SK-N-SH (cell line): ENCODE data around the gene THTPA. TPM values are rescaled to one million over a fixed set of nuclear protein-coding genes. Genes with fewer than 3 reads are reported as not detected.

Experiments used
- CTCF ChIA-PET: fragments of 300-600, 350-600 bp; formaldehyde crosslinking; extraction: SDS; loops from one replicate; lab custom pipeline; 2021; lab: Yijun Ruan, JAX
- POLR2A ChIA-PET: fragments of 350-600 bp; sonication (Branson Sonifier 250); formaldehyde crosslinking; extraction: SDS; loops from one replicate; lab custom pipeline; 2020; ENCODE audit warnings: antibody characterized with exemption, inconsistent platforms; lab: Yijun Ruan, JAX
- DNase-seq: peaks from one replicate; pipeline ENCODE4 v3.0.0; 2012
- H2AFZ ChIP-seq: fragments of 200-600 bp; sonication (generic); 2 replicates; pipeline ENCODE4 v1.8.1; 2016; ENCODE audit warnings: antibody characterized with exemption, mild to moderate bottlenecking, low read depth
- H3F3A ChIP-seq: fragments of 200-600 bp; sonication (generic); replicated peaks from 2 replicates; pipeline ENCODE3; 2016; ENCODE audit warnings: antibody characterized with exemption, mild to moderate bottlenecking; ENCODE audit not compliant: insufficient read depth
- H3K27ac ChIP-seq, 2 experiments: fragments of 200-500 bp in 1 of 2; fragments of 200-600 bp in 1 of 2; sonication (Bioruptor generic) in 1 of 2; sonication (generic), shearing (Covaris generic) in 1 of 2; 2 replicates each; pipeline versions ENCODE4 v1.5.1 to v1.6.1; 2014 to 2016; ENCODE audit warnings: low read depth in 2 of 2, inconsistent platforms in 1 of 2, low read length in 1 of 2, mild to moderate bottlenecking in 1 of 2, mixed read lengths in 1 of 2
- H3K27me3 ChIP-seq: fragments of 200-600 bp; sonication (generic), shearing (Covaris generic); 2 replicates; pipeline ENCODE4 v1.6.1; 2016; ENCODE audit warnings: mixed run types; ENCODE audit not compliant: insufficient read depth
- H3K36me3 ChIP-seq, 2 experiments: fragments of 200-500 bp in 1 of 2; fragments of 200-600 bp in 1 of 2; sonication (Bioruptor generic) in 1 of 2; sonication (generic) in 1 of 2; replicated peaks in 1 of 2; 2 replicates each; pipeline versions ENCODE3 to v1.5.1; 2014 to 2016; ENCODE audit warnings: low read length in 1 of 2, mild to moderate bottlenecking in 1 of 2; ENCODE audit not compliant: insufficient read depth in 2 of 2, control insufficient read depth in 1 of 2
- H3K4me1 ChIP-seq, 2 experiments: fragments of 200-500 bp in 1 of 2; fragments of 200-600 bp in 1 of 2; sonication (Bioruptor generic) in 1 of 2; sonication (generic), shearing (Covaris generic) in 1 of 2; 2 replicates each; pipeline versions ENCODE4 v1.5.1 to v1.6.1; 2014 to 2016; ENCODE audit warnings: low read depth in 1 of 2, low read length in 1 of 2, mixed run types in 1 of 2; ENCODE audit not compliant: insufficient read depth in 2 of 2, control insufficient read depth in 1 of 2
- H3K4me2 ChIP-seq: fragments of 200-600 bp; sonication (generic), shearing (Covaris generic); 2 replicates; pipeline ENCODE4 v1.6.1; 2017; ENCODE audit warnings: mixed run types
- H3K4me3 ChIP-seq, 2 experiments: fragments of 200-500 bp in 1 of 2; fragments of 200-600 bp in 1 of 2; sonication (Bioruptor generic) in 1 of 2; sonication (generic), shearing (Covaris generic) in 1 of 2; 2 replicates each; pipeline versions ENCODE4 v1.5.1 to v1.8.1; 2014 to 2016; ENCODE audit warnings: low read depth in 2 of 2, inconsistent platforms in 1 of 2, low read length in 1 of 2, mild to moderate bottlenecking in 1 of 2, mixed read lengths in 1 of 2, moderate library complexity in 1 of 2
- H3K79me2 ChIP-seq: fragments of 200-600 bp; sonication (generic); 2 replicates; pipeline ENCODE4 v1.8.1; 2017; ENCODE audit warnings: mild to moderate bottlenecking; ENCODE audit not compliant: insufficient read depth
- H3K9ac ChIP-seq: fragments of 200-600 bp; sonication (generic); 2 replicates; pipeline ENCODE4 v1.6.1; 2017; ENCODE audit warnings: mixed run types
- H3K9me2 ChIP-seq: fragments of 200-600 bp; sonication (generic); 2 replicates; pipeline ENCODE4 v1.6.1; 2017; ENCODE audit warnings: mixed run types
- H3K9me3 ChIP-seq: fragments of 200-600 bp; sonication (generic); 2 replicates; pipeline ENCODE4 v1.6.1; 2017; ENCODE audit warnings: mixed run types, mild to moderate bottlenecking, moderate library complexity
- H4K20me1 ChIP-seq: fragments of 200-600 bp; sonication (generic); 2 replicates; pipeline ENCODE4 v1.6.1; 2017; ENCODE audit warnings: mild to moderate bottlenecking, mixed run types; ENCODE audit not compliant: insufficient read depth
- CTCF ChIP-seq: fragments of 200-600 bp; sonication (generic); IDR thresholded peaks from 2 replicates; pipeline ENCODE4 v1.6.1; 2017; ENCODE audit warnings: antibody characterized with exemption, mild to moderate bottlenecking, moderate library complexity
- EZH2phosphoT487 ChIP-seq: fragments of 200-600 bp; sonication (generic); IDR thresholded peaks from 2 replicates; pipeline ENCODE4 v1.6.1; 2017; ENCODE audit warnings: low read depth, mixed run types, mild to moderate bottlenecking, antibody characterized with exemption, moderate library complexity, borderline replicate concordance
- FOXM1 ChIP-seq: IDR thresholded peaks from 2 replicates; pipeline ENCODE4 v1.4.0; 2012; ENCODE audit warnings: low read depth, mild to moderate bottlenecking
- GABPA ChIP-seq: IDR thresholded peaks from 2 replicates; pipeline ENCODE4 v1.4.0; 2012; ENCODE audit warnings: low read depth, mild to moderate bottlenecking
- JUND ChIP-seq: IDR thresholded peaks from 2 replicates; pipeline ENCODE4 v1.4.0; 2012
- MAX ChIP-seq: IDR thresholded peaks from 2 replicates; pipeline ENCODE4 v1.4.0; 2012; ENCODE audit warnings: low read depth
- MEF2A ChIP-seq: IDR thresholded peaks from 2 replicates; pipeline ENCODE4 v1.4.0; 2012; ENCODE audit warnings: low read depth, borderline replicate concordance
- MXI1 ChIP-seq: IDR thresholded peaks from 2 replicates; pipeline ENCODE4 v1.6.1; 2012; ENCODE audit warnings: mild to moderate bottlenecking, low read depth, low read length, improper control_type of control experiment
- NRF1 ChIP-seq: IDR thresholded peaks from 2 replicates; pipeline ENCODE4 v1.6.1; 2012; ENCODE audit warnings: low read depth, mild to moderate bottlenecking, low read length
- PBX3 ChIP-seq: IDR thresholded peaks from 2 replicates; pipeline ENCODE4; 2012
- POLR2AphosphoS5 ChIP-seq: IDR thresholded peaks from 2 replicates; pipeline ENCODE4 v1.6.1; 2012; ENCODE audit warnings: low read depth, low read length
- RAD21 ChIP-seq: IDR thresholded peaks from 2 replicates; pipeline ENCODE4 v1.6.1; 2012; ENCODE audit warnings: mild to moderate bottlenecking, low read length
- RCOR1 ChIP-seq: fragments of 150-350 bp; IDR thresholded peaks from 2 replicates; pipeline ENCODE4 v1.6.1; 2017; ENCODE audit warnings: antibody characterized with exemption, low read length
- REST ChIP-seq: IDR thresholded peaks from 2 replicates; pipeline ENCODE4 v1.6.1; 2012; ENCODE audit warnings: mild to moderate bottlenecking, low read depth, low read length, moderate library complexity
- SIN3A ChIP-seq: IDR thresholded peaks from 2 replicates; pipeline ENCODE4 v1.6.1; 2012; ENCODE audit warnings: low read depth, mild to moderate bottlenecking, low read length, moderate library complexity, borderline replicate concordance
- SMC3 ChIP-seq: IDR thresholded peaks from 2 replicates; pipeline ENCODE4 v1.6.1; 2012; ENCODE audit warnings: low read depth, low read length, improper control_type of control experiment
- TAF1 ChIP-seq: IDR thresholded peaks from 2 replicates; pipeline ENCODE4 v1.6.1; 2012; ENCODE audit warnings: low read depth, mild to moderate bottlenecking, low read length, moderate library complexity, borderline replicate concordance
- USF1 ChIP-seq: IDR thresholded peaks from 2 replicates; pipeline ENCODE4 v1.4.0; 2012; ENCODE audit warnings: low read depth, borderline replicate concordance
- USF2 ChIP-seq: fragments of 150-350 bp; IDR thresholded peaks from 2 replicates; pipeline ENCODE4 v1.6.1; 2017; ENCODE audit warnings: antibody characterized with exemption, low read length, low read depth, borderline replicate concordance
- YY1 ChIP-seq: IDR thresholded peaks from 2 replicates; pipeline ENCODE4 v1.4.0; 2012; ENCODE audit warnings: low read depth, mild to moderate bottlenecking
- WGBS: methylation state at CpG from one replicate; pipeline ENCODE4 v1.1.6; 2017; ENCODE audit warnings: low lambda C conversion rate; 5-methylcytosine and 5-hydroxymethylcytosine counted together
- polyA plus RNA-seq, 3 experiments: library from polyadenylated mRNA; depleted of rRNA; stranded (reverse); fragments of >200 nt; gene quantifications; 2 replicates each; pipeline ENCODE4 v1.2.3, GENCODE V29; 2012

Gene THTPA
- polyA plus RNA-seq, 1 of the 3 experiments (the other 2 are of a cell fraction) = 16.3 TPM

GRCh38 chr14:23559010-23559925, 3.2 kb downstream of the THTPA start:
- H3K4me2 ChIP-seq = no peak overlapping the region
- H3K27ac ChIP-seq = no peak overlapping the region; a peak in 1 of 4 replicates
- H3K9me2 ChIP-seq = no peaks in the 10 kb centered on the region
- peaks cover 5 to 13% of the 10 kb centered on the region in 2 experiments; a peak in 1 of 4 replicates for H3K4me1 ChIP-seq
- peaks cover 17 to 47% of the 10 kb centered on the region in 2 experiments for H3K36me3 ChIP-seq
- CTCF ChIA-PET = interaction anchor here (0.5 to 19.5 kb wide), 37 partner anchors 8 to 439 kb away, joined by 3 to 785 read pairs (median 5); partner anchors contain the start of genes AP1G2, HOMEZ, JPH4 and NGDN
- no peak overlapping the region for H2AFZ ChIP-seq
- H3K27me3 ChIP-seq = no peaks in the 10 kb centered on the region
- H4K20me1 ChIP-seq = no peaks in the 10 kb centered on the region
- peaks cover 14% of the 10 kb centered on the region; the same call in 1 of the 2 replicates for H3K79me2 ChIP-seq
- no peak overlapping the region; a peak in 1 of 4 replicates for H3K4me3 ChIP-seq
- WGBS = 78% methylated on average over 21 of the region's 21 CpGs
- POLR2A ChIA-PET = interaction anchor here (1.0 to 1.9 kb wide), 4 partner anchors 19 to 84 kb away, joined by 3 to 4 read pairs (median 4); partner anchors contain the start of gene JPH4
- no peaks in the 10 kb centered on the region for H3K9me3 ChIP-seq
- no peak for TF ChIP-seq USF2
- TF ChIP-seq JUND = no peak
- TF ChIP-seq TAF1 = no peak
- TF ChIP-seq YY1 = no peak
- TF ChIP-seq POLR2AphosphoS5 = no peak
- TF ChIP-seq FOXM1 = no peak
- no peak for TF ChIP-seq USF1
- TF ChIP-seq SIN3A = no peak
- TF ChIP-seq SMC3 = peak; percentile 77
- no peak for TF ChIP-seq RCOR1
- no peak for TF ChIP-seq MAX
- TF ChIP-seq PBX3 = no peak
- peak; percentile 98 for TF ChIP-seq CTCF
- no peak for TF ChIP-seq MEF2A
- TF ChIP-seq GABPA = no peak
- TF ChIP-seq RAD21 = peak; percentile 75
- TF ChIP-seq REST = no peak
- TF ChIP-seq EZH2phosphoT487 = no peak
- TF ChIP-seq MXI1 = no peak
- no peak for TF ChIP-seq NRF1
- no peak overlapping the region for H3K9ac ChIP-seq
- peak; percentile 76 for DNase-seq
- H3F3A ChIP-seq = peaks cover 4% of the 10 kb centered on the region
